ENCODE data around the gene PWWP2B. TPM values are rescaled to one million over a fixed set of nuclear protein-coding genes. Genes with fewer than 3 reads are reported as not detected.
"Not testable (repeated sequence)": the region's sequence is repeated elsewhere in the genome, so short reads cannot be mapped to it uniquely, and the experiment has no call there.

Gene PWWP2B
- polyA plus RNA-seq, 1 donor: 5.4 TPM

DNA sequence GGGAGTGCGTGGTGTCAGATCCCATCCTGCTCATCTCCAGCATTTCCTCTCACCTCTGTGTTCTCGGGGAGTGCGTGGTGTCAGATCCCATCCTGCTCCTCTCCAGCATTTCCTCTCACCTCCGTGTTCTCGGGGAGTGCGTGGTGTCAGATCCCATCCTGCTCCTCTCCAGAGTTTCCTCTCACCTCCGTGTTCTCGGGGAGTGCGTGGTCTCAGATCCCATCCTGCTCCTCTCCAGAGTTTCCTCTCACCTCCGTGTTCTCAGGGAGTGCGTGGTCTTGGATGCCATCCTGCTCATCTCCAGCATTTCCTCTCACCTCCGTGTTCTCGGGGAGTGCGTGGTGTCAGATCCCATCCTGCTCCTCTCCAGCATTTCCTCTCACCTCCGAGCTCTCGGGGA, 18.0 kb upstream of the PWWP2B start:
- not testable (repeated sequence) for DNase-seq

DNA sequence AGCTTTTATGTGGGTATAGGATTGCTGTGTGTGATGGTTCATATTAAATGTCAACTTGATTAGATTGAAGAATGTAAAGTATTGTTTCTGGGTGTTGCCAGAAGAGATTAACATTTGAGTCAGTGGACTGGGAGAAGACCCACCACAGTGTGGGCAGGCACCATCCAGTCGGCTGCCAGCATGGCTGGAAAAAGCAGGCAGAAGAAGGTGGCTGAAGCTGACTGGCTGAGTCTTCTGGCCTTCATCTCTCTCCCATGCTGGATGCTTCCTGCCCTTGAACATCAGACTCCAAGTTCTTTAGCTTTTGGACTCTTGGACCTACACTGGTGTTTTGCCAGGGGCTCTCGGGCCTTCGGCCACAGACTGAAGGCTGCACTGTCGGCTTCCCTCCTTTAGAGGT, 16.0 kb upstream of the PWWP2B start:
- not testable (repeated sequence) for DNase-seq

DNA sequence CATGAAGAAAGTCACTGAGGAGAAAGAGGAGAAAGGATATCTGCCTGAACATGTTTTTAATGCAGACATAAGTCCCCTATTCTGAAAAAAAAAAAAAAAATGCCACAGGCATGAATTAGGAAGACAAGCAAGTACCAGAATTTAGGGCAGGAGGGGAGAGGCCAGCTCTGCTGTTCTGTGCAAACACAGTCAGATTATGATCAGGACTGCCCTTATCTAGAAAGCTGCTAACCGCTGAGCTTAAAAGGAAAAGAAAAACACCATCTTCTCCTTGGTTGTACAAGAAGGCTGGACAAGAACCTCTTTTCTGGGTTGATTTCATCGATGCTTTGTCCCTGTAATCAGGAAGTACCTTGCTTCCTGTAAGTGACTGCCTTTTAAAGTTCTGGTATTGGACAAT, 15.3 kb upstream of the PWWP2B start:
- DNase-seq: no peak

DNA sequence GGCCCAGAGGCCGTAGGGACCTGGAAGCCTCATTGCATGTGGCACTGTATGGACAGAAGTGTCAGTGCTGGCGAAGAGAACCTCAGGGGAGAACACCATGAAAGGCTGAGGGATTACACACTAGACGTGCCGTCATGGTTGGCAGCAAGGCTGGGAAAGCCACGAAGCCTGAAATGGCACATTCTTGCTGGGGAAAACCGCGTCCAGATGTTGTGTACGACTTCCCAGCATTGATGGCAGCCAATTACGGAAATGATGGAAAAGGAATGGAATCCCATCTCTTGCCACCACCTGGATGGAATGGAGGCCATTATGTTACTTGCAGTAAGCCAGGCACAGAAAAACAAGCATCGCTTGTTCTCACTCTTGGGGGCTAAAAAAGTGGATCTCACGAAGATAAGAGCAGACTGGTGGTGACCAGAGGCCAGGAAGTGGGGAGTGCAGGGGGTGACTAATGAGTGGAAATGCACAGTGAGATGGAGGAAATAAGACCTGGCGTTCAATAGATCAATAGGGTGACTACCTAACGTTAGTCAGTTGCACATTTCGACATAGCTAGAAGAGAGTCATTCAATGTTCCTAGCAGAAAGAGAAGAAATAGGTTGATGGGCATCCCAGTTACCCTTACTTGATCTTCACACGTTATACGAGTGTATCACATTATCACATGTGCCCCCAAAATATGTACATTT, 14.6 kb upstream of the PWWP2B start:
- no peak for DNase-seq

DNA sequence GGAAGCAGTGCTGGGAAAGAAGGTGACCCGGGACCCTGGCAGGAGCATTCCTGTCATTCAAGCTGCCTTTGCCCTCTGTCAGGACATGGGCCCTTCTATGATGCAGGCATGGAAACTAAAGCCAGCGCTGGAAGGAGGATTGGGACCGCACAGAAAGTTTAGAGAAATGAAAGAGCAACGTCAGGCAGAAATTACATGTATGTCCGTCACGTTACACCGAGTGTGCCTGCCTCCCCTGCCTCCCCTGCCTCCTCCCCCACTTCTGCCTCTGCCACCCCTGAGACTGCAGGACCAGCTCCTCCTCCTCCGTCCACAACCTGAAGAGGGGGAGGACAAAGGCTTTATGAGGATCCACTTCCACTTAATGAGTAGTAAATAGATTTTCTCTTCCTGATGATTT, 13.9 kb upstream of the PWWP2B start:
- DNase-seq: no peak

DNA sequence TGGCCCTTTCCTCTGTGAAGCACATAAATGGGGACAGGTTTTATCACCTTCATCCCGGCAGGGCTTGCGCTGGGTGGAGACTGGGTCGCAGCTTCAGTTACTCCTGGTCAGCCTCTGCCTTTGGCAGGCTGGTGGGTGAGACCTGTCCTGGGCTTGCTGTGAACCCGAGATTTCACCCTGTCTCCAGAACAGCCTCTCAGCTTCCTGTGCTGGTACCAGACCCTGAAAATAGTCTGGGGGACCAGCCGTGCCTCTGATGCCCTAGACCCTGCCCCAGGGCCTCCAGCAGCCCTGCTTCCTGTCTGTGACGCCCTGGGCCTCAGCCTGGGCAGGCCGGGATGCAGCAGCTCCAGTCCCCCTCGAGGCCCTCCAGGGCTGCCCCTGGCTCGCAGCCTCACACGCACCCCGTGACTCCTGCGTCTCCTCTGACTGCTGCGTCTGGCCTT, 13.2 kb upstream of the PWWP2B start:
- no peak for DNase-seq

DNA sequence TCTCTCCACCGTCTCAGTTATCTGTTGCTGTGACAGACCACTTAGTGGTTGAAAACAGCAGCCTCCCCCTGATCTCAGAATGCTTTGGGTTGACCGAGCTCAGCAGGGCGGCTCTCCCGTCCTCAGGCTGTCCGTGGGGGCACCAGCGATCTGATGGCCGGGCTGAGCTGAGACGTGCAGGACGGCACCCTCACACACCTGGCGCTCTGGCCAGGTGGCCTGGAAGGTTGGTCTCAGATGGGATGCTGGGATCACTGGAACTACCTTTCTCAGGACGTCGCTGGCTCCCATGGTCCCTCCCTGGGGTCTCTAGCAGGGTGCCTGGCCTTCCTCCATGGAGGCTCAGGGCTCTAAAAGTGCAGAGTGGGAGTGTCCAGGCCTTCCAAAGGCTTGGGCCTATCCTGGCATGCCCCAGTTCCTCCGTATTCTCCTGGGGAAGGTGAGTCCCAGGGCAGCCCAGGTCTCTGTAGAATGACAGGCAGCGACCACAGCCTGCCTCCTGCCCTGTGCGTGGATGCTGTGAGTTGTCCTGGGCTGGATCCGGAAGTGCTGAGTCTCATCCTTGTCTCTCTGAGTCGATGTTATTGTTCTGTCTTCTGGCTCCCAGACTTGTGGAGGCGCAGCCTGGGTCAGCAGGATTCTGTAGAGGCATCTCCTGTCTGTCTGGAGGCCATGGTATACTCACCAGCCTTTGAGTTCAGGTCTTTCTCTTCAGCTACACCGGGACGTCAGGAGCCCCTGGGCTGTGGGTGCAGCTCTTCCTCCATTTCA, 12.2 kb upstream of the PWWP2B start:
- no peak for DNase-seq

DNA sequence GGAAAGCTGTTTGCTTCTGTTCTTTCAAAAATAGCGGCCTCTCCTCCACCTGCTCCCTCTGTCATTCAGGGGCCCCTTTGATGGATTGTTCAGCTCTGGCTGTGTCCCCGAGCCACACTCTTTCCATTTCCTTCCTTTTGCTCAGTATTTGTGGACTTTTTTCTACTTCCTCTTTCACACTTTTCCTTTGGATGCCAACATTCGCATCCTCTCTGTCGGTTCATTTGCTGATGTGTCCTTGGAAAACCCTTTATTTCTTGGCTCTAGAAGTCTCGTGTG, 11.7 kb upstream of the PWWP2B start:
- DNase-seq: no peak

DNA sequence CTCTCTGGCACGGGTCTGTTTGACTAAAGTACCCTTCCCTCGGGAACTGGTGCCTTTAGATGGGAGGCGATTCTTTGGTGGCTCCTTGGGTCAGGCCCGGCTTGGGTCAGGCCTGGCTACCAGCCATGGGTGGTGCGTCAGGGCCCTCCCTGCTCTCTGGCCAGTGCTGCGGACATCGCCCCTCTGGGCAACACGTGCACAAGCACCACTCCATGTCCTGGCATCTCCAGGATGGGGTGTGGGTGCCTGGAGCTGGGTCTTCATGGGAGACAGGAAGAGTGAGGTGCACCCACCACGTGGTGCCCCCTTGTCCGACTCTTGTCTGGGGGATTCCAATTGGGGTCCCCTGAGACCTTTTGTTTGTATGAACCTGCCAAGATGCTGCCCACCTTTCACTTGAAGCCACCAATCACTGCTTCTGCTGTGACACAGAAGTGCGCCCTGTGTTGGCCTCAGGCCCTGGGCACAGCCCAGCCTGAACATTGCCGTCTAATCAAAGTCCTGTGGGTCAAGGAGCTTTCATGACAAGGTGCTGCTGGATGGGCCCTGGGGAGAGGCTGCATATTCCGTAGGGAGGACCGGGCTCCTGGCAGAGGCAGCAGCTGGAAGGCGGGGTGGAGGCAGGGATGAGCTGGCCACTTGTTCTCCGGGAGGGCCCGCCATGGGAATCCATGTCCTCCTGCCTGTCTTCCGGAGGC, 11.1 kb upstream of the PWWP2B start:
- no peak for DNase-seq

DNA sequence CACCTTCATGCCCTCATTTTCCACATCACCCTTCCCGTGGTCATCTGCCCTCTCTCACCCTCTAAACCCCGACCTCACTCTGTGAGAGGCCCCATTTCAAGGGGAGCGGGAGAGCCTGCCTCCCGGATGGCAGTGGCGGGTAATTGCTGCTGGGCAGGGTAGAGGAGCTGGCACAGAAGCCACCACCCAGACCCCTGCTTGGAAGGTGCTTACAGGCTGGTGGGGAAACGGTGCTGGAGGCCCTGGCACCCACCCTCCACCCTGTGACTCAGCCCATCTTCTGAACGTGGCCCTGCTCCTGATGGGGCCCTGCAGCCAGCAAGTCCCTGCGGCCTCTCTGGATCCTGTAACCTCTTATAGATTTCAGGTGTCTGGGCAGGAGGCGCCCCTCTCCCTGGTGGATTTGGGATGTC, 10.6 kb upstream of the PWWP2B start:
- no peak for DNase-seq

DNA sequence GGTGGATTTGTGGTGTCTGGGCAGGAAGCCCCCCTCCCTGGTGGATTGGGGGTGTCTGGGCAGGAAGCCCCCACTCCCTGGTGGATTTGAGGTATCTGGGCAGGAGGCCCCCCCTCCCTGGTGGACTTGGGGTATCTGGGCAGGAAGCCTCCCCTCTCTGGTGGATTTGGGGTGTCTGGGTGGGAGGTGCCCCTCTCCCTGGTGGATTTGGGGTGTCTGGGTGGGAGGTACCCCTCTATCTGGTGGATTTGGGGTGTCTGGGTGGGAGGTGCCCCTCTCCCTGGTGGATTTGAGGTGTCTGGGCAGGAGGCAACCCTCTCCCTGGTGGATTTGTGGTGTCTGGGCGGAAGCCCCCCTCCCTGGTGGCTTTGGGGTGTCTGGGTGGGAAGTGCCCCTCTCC, 10.1 kb upstream of the PWWP2B start:
- DNase-seq: not testable (repeated sequence)

DNA sequence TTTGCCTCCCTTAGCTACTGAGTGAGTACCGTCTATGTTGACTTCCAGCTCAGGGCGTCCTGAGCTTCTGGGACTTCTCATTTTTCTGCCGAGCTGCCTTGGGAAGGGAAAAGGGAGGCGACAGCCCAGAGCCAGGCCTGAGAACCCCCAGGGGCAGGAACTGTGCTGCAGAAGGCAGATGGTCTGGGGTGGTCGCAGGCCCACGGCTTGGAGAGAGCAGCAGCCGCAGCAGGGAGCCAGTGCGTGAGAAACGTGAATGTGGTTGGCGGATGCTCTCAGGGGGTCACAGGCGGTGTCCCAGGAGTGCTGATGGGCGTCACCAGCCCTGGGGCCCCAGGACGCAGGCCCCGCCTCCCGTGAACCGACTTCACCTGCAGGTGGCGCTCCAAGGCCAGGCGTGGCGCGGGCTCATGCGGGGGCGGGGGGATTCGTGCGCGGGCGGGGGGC, 9.2 kb upstream of the PWWP2B start:
- DNase-seq: no peak

DNA sequence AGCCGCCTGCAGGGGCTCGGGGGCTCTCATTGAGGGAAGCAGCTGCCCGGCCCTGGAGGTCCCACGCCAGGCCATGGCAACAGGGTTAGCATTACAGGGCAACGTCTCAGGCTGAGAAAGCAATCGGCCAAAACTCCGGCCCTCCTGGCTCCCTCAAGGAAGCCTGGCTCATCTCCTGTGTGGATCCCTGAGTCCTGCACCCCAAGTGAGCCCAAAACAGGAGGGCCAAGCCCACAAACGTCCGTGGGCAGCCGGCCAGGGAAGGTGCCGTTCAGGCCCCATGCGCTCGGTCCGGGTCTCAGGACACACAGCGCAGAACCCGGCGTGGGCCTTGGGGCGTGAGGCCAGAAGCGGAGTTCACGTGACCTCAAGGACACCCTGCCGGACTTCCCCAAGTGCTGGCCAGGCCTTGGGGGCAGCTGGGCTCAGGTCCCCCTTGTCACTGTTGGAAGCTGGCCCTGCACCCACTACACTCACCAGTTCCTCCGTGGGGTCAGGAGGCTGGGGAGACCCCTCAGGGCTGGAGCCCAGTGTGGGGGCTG, 8.0 kb upstream of the PWWP2B start:
- no peak for DNase-seq

DNA sequence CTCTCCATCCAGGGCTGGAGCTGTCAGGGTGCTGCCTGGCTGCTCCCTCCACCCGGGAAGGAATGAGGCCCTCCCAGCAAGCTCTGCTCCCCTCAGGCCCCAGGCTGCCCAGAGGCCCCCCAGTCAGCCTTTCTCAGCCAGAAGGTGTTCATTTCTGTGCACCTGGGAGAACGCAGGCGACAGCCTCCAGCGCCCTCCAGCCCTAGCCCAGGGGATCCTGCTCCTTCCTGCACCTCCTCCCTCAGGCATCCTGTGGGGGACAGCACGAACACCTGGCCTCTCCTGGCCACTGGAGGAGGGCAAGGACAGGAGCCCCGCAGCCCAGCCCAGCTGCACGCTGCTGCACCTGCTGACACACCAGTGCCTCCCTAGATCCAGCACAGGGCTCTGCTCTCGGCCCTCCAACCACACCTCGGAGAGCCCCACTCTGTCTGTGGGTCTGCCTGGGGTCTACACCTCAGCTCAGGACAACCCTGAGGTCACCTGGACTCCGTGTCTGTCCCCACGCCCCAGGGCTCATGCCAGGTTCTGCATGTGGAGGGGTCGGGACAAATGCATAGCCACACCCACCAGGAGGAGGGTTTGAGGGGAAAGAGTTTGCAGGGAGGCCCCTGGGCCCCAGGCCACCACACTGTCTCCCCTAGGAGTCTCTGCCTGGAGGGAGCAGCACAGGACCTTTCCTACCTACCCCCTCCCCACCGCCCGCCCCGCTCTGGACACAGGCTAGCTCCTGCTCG, 7.4 kb upstream of the PWWP2B start:
- DNase-seq: no peak

DNA sequence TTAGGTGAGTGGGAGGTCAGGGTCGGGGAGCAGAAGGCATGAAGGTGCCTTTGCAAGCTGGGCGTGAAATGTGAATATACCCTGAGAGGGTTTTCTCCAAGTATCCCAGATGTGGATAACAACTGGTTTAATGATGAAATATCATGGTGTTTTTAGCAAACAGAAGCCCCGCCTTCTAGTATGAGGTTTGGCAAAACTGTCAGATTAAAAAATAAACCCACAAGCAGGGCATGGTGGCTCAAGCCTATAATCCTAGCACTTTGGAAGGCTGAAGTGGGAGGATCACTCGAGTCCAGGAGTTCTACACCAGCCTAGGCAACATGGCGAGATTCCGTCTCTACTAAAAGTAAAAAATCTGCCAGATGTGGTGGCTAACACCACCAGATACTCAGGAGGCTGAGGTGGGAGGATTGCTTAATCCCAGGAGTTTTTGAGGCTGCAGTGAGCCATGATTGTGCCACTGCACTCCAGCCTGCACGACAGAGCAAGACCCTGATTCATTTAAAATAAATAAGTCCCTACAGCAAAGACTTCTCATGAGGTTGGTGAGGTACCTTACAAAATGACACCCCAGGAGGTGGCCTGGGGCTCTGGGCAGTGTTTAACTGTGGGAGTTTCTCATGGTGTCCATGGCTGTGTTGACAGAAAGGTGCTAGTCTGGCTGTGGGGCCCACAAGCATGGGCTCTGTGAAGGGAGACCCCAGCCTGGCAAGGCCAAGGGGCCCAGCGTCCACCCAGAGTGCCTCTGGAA, 6.7 kb upstream of the PWWP2B start:
- DNase-seq: no peak

DNA sequence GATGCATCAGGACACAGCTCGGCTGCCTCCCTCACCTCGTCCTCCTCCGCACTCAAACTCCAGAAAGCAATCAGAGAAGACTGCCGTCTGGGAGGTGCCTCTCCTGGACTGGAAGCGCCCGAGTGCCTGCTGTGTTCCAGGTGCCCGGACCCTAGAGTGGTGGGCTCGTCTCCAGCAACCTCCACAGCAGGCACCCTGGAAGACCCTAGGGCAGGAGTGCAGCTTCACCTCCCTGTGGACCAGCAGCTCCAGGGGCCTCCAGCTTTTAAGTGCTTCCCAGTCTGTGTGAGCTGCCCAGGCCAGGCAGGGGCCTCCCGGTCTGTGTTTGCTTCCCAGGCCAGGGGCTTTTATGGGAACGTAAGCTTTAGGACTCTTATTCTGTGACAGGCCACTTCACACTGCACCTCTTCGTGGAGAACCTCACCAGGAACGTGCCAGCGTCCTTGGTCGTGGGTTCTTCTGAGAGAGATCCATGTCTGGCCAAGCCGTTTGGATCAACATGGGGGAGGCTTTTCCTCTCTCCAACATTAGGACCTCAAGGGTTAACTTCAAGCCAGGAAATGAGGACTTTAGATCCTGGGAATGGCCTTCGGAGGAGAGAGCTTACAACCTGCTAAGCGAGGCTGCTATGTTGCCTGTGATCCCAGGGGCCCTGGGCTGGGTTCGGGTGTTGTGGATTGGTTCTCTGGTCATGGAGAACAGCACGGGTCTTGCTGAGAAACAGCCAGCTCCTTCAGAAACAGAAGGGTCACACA, 5.9 kb upstream of the PWWP2B start:
- no peak for DNase-seq

DNA sequence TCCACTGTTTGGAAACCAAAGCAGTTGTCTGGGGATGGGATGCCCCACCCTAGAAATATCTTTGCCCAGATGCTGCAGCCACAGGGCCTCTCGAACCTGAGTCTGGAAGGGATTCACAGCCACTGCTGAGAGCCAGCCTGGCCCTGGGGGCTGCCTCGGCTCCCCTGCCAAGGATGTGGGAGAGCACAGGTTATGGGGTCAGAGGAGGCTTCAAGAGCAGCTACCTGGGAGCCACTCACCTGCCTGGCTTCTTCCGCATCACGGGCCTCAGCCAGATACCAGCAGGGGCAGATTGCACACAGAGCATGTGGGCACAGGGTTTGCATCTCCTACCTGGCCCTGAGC, 5.4 kb upstream of the PWWP2B start:
- no peak for DNase-seq

DNA sequence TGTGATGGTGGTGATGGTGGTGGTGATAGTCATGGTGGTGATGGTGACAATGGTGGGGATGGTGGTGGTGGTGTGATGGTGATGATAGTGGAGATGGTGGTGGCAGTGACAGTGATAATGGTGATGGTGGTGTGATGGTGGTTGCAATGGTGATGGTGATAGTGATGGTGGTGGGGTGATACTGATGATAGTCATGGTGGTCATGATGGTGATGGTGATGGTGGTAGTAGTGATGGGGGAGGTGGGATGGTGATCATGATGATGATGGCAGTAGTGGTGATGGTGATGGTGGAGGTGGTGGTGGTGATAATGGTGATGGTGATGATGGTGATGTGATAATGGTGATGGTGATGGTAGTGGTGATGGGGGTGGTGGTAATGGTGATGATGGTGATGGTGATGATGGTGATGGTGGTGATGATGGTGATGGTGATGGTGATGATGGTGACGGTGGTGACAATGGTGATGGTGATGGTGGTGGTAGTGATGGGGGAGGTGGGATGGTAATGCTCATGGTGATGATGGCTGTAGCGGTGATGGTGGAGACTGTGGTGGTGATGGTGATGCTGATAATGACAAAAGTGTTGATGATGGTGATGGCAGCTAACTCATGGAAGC, 4.7 kb upstream of the PWWP2B start:
- no peak for DNase-seq

DNA sequence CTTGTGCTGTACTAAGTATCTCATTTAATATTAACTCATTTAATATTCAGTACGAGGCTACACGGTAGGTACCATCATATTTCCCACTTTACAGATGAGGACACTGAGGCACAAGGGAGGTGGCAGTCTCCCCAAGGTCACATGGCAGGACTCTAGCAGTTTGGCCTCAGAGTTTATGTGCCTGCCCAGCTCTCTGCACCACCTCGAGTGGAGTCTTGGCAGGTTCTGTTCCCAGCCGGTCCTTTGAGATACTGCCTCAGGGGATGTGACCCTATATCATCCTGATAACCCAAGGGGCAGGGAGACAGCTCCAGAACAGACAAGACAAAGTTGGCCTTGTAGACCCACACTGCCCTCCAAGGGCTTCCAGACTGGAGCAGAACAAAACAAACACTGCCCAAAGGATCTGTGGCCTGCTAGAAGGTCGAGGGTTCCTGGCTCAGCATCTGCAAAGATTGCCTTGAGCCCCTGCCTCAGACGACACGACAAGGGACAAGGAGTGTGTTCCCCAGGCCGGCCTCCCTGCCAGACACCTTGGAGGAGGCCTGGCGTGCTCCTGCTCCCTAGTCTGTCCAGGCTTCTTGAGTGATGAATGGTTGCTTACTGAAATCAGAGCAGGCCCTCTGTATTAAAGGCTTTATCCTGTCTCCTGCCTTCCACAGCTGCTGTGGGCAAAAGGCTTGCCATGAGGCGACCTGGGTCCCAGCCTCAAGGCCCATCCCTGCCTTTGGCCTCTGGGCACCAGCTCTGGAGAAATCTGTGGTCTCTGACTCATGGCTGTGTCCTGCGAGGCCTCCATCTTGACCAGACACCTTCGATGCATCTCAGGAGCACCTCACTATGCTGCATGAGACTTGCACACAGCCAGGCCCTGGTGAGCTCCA, 3.9 kb upstream of the PWWP2B start:
- DNase-seq: no peak

Data from left kidney (tissue), 2 donors.